HG02973 (cell line): ENCODE data around the gene IL22RA2.

Experiments used
- ATAC-seq: cut with Tn5 transposase; IDR thresholded peaks from one replicate; pipeline ENCODE4 v1.9.1; 2021; ENCODE audit warnings: moderate library complexity; ENCODE audit not compliant: unreplicated experiment

The IL22RA2 gene

GRCh38 chr6:137097526-137097925 is 75.9 kb downstream of the IL22RA2 start:
- ATAC-seq, result no peak

- no peak for ATAC-seq
These were observed 76.4 kb downstream of the IL22RA2 start for GRCh38 chr6:137097057-137097456.

GRCh38 chr6:137095651-137096238 is 77.7 kb downstream of the IL22RA2 start:
- ATAC-seq, result peak; percentile 73

GRCh38 chr6:137095093-137095492 is 78.4 kb downstream of the IL22RA2 start:
- ATAC-seq, result no peak

- no peak for ATAC-seq
These were observed 78.9 kb downstream of the IL22RA2 start for GRCh38 chr6:137094411-137095008.
